Measurements from ENCODE around the gene HADH.
A peak's percentile ranks its signal among the peaks of the same experiment; 100 is the strongest.
"Not testable (repeated sequence)": the region's sequence is repeated elsewhere in the genome, so short reads cannot be mapped to it uniquely, and the experiment has no call there.

Gene HADH

DNA sequence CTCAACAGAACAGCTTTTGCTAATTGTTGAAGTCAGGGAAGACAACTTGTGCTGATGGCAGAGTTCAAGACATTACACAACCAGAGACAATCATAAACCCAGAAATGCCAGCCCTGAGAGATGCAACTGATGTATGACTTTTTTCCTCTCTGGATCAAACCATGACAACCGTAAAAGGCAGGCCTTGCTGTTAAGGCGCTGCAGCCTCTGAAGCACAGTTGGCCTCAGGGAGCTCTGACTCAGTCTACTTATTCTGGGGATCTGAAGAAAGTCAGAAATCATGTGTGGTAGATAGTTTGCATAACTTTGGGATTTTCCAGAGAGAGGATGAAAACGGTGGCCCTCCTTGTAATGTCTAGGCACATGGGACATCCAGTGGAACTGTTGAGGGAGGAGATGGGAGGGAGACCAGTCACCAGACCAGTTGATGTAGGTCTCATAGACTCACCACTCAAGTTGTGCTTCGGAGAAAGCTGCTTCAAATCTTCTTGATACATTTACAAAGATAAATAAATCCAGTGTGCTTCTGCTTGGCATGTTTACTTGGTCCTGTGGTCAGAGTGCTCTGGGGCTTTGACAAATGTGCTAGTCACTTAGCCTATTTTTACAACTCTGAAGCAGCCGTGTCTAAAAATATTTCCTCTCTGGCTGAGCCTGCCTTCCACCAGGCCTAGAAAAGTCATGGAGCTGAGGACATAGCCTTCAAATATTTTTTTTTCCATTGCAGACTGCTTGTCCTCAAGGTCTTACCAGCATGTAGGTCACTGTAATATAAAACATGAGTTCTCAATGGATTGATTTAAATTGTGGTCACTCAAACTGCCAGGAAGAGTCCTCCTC, 7.5 kb downstream of the HADH start:
- DNase-seq = no peak

DNA sequence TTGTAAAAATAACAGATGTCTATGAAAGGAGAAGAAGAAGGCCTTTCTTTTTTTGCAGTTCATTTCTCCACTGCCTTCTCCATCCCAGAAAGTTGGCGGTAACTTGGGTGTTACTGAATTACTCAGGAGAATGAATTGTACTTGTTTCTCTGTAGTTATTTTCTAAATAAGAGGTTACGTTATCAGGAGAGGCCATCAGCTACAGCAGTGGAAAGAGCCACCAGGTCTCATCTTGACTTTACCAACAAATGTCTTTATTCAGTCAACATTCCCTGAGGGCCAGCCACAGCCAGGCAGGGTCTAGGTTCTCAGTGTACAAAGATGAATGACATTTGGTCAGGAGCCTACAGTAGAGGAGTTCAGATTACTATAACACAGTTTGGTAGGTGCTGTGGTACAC, 8.1 kb downstream of the HADH start:
- DNase-seq = no peak

DNA sequence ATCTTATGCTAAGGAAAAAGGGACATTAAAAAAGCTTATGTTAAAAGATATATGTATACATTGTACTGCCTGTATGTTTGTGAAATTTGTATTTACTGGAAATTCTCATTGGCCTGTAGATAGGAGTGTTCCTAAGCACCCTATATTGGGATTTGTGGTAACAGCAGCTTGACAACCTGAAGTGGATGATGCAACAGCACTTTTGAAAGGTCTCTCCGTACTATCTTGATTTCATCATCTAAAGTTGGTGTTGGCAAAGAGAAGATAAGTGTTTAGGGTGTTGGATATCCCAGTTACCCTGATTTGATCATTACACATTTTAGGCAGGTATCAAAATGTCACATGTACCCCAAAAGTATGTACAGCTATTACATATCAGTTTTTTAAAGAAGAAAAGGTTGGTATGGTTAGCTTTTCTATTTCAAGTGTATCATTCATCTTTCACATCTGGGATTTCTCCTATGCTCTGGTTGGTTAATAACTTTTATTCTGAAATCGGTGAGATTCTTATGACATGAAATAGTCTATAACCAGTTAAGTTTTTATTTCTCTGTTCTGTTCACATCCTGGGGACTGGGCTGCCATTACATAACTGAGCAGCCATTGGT, 10.3 kb downstream of the HADH start:
- DNase-seq = no peak

DNA sequence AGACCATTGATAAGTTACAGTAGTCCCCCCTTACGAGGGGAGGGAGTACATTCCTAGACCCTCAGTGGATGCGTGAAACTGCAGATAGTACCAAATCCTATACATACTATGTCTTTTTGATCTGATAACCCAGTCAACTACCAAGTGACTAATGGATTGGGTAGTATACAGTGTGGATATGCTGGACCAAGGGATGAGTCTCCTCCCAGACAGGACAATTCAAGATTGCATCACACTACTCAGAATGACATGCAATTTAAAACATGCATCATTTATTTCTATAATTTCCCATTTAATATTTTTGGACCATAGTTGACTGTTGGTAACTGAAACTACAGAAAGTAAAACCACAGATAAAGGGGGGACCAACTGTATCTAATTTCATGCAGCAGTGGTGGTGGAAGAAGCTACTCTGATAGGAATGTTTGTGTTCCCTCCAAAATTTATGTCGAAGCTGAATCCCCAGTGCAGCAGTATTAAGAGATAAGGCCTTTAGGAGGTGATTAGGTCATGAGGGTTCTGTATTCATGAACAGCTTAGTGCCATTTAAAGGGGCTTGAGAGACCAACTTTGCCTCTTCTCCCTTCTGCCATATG, 11.9 kb downstream of the HADH start:
- no peak for DNase-seq

DNA sequence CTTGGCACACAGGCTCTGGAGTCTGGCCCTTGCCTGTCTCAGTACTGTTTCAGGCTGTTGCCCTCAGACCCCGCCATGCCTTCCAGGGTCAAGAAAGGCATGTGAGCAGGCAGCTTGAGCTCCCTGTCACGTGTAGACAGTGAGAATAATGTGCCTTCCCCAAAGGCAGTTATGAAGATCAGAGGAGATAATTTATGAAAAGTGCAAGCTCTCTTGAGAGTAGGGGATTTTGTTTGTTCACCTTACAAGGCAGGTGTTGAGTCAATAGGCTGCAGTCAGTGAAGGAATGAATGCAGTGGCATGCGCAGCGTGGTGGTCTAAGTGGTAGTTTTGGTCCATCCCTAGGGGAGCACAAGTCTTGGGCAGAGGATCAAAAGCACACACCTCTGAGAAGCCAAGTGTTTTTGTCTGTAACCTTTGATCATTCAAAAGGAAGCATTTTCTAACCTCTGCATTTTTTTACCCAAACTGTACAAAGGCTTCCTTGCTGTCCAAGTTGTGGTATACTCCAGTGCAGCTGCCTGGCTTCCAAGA, 14.4 kb downstream of the HADH start:
- DNase-seq = no peak

DNA sequence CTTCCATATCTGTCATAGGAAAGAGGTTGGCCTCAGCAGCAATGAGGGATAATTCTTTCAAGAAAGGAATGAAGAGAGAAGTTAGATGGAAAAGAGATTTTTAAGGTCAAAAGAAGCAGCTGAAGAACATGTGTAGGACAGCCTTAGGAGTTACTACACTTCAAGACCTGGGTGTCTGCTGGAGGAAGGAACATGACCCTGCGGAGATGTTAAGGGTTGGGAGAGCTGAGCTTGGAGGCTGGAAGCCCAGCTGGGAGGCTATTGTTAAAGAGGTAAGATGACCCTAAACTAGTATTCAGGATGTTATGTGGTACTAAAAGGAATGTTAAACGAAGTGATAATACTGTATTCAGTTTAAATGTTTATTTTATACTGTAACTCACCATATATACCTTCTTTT, 15.0 kb downstream of the HADH start:
- DNase-seq = no peak

DNA sequence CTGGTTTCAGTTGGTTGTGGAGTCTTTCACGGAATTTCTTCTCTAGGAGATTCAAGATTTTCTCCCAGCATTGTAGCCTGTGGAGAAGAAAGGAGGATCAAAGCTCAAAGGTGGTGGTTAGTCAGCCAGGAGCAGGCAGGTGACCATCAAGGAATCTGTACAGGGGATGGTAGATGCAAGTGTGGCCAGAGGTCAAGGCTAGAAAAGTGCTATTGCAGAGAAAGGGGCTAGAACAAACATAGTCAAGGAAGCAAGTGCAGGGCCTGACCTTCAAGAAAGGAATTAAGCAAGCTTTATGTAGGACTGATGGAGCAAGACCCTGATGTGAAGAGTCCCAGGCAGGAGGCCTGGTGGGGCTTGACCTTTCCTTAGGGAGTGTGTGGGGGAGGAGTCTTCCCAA, 16.1 kb downstream of the HADH start:
- DNase-seq = no peak

DNA sequence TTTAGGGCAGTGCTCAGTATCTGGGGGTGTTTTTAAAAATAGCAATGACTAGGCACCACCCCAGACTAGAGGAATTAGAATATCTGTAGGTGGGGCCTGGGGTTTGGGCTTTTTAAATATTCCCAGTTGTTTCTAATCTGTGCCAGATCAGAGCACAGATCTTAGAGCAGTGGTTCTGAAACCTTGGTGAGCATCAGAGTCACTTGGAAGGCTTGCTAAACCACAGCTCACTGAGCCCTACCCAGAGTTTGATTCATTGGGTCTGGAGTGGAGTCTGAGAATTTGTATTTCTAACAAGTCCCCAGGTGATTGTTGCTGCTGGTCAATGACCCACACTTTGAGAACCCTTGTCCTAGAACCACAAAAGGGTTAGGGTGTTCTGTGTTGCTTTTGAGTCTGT, 16.7 kb downstream of the HADH start:
- DNase-seq = no peak

DNA sequence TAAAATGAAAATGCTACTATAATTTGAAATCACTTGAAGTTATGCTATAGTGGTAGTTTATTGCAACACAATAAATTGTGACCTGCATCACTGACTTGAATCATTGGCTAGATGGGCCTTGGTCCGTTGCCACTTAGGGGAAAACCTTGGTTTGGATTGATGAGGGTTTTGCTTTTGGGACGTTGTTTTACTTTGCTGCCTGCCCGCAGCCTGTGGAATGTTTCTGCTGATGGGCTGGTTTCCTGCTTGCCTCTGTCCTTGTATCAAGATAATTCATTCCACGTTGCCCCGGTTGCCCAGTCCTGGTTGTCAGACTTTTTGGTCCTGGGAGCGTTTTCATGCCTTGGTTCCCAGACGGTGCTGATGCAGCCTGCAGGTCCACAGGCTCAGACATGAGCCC, 18.3 kb downstream of the HADH start:
- no peak for DNase-seq

DNA sequence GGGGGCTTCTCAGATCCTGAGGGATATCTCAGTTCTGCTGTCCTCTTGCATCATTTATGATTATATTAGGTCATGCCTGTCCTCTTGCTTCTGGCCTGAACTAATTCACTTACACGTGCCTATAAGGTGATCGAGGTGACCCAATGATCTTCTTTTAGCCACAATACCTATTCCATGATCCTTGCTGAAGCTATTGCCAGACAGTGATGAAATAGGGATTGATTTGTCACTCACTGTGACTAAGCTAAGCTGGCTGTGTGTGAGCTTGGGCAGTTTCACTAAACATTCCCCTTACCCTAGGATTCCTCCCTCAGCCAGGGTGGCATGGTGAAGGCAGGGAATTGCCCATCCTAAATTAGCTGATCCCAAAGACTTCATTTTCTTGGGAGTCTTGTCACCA, 19.0 kb downstream of the HADH start:
- no peak for DNase-seq

DNA sequence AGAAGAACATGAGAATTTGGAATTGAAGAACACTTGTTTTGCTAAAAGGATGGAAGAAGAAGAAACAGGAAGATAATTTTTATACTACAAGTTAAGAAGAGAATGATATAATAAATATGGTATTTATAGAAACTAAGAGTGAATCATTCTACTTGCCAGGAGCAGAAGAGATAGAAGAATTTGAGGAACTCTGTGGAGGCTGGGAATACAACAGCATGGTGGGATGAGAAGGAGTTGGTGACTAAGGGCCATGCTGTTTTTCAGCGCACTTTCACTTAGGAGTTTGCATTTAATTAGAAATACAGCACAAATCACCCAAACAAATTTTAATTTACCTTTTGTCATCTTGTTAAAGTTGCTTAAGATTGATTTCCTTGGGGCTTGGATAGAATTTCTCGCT, 20.5 kb downstream of the HADH start:
- no peak for DNase-seq

DNA sequence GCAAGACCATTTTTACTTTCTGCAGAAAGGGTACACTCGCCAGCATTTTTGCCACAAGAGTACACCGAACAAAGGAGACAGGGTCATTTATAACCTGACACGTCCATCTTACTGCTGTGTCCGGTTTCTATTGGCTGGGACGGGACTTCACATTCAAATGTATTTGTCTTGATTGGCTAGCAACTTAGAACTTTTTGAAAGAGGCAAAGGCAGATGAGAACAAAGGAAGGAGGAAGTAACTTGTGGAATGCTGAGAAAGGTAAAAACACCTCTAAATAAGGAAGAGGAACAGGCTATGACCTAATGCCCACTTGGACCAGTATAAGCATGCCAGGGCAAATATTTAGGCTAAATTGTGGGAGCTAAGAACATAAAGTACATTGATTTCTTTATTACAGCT, 22.7 kb downstream of the HADH start:
- not testable (repeated sequence) for DNase-seq

DNA sequence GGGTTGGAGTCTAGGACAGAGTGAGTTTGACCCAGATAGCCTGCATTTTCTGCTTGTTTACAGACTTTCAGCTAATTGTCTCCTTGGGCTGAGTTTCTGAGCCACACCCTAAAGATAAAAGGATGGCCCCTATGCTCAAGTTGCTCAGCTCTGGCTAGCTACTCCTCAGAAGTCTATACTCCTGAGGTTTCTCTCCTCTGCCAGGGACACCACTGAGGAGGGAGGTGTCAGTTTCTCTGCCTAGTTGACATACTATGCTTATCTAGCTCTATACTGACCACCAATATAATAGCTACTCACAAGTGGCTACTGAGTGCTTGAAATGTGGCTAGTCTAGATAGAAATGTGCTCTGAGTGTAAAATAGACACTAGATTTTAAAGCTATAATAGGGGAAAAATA, 23.6 kb downstream of the HADH start:
- DNase-seq = no peak

DNA sequence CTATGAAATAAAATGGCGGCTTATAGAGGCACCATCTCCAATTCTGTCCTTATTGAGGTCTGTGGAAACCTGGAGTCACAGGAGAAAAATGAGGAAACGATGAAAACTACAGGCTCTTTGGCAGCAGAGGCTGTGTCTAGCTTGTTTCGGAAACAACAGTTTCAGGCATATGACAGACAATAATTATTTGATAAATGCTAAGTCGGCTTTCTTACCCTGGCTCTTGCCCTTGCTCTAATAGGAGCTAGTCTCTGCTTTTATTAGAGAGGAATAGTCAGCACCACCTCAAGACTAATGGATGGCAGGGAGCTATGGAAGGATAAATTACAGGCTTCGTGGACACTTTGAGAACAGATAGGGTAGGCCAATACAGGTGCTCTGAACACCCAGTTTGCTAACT, 24.3 kb downstream of the HADH start:
- DNase-seq = no peak

DNA sequence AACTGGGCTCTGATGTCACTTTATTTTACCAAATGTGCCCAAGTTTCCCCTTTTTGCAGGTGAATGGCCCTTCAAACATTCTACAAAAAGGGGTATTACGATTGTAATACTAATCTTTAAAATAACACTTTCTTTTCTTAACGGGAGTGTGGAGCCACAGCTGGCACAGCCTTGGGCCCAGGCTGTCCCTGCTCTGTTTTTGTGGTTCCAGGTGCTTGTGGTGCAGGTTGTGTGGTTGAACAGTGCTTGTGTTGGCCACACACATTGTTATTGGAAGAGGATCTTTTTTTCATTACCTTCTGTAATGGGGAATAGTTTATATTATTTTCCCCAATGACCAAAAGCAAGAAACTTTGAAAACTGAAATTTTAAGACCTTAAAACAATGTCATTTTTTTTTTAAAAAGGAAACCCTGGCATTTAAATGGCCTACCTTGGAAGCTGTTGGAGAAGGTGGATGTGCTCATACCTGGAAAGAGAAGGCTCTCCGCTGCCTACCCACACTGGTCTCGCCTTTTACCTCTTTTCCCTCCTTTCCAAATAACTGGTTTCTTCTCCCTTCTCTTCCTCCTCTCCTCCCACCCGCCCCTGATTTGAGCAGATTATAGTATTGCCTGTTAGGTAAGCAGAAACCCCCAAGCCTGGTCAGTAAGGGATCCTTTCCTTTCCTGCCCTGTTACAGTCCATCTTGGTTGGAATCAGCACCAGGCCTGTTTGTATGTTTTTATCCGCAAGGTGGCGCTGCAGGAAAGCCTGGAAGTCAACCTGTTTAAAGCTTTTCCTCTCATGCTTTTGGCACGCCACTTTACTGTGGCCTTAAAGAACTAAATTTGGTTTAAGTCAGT, 28.6 kb downstream of the HADH start:
- DNase-seq = peak; percentile 70 to 83

DNA sequence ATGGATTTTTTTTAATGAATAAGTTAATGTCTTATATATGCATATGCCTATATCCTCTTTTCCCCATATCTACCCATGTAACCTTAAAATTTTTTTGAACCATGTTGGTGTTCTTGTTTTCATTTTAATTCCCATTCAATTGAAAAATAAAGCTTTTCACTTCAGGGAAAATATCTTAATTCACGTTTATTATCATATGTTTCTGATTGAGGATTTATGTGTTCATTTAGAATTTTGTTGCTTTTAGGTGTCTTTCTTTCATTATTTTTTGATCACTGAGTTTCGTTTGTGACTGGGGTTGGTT, 29.1 kb downstream of the HADH start:
- no peak for DNase-seq

DNA sequence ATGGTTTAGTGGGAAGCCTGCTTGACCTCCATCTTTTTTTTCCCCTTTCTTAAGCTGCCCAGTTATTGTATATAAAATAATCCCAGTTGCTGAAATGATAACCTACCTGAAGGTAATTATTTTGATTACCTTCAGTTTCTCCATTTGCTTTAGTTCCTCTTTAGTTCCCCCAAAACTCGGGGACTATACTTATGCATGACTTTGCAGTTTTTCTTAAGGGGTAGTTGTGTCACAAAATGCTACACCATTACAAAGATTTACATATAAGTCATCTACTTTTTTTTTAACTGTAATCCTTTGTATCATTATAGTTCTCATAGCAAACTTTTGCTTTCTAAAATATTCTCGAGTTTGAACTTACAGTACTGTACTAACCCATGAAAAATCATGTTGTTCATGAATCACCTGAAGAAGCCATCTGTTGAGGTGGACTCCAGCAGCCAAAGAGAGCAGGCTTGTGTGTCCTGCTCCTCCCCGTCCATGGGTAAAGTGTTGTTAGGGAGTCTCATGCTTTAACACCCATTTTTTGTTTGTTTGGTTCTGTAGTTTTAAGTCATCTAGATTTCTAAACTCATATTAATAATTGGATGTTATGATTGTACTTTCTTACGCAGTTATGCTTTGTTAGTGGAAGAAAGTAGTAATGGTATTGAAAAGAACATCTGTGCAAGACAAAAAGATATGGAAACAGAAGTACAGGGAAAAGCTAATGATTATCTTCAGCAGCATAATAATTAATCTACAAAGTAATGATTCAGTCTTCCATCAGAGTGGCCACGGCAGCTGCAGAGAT, 34.6 kb downstream of the HADH start:
- DNase-seq = no peak

DNA sequence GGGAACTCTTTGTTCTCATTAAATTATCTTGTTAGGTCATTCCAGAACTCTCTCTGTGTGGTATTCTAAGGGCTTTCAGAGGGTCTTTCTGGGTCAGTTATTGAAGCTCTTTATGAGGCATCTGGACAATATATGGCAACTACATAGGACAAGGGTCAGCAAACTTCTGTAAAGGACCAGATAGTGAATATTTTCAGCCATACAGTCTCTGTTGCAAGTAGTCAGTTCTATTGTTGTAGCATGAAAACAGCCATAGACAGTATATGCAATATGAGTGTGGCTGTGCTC, 35.1 kb downstream of the HADH start:
- no peak for DNase-seq

DNA sequence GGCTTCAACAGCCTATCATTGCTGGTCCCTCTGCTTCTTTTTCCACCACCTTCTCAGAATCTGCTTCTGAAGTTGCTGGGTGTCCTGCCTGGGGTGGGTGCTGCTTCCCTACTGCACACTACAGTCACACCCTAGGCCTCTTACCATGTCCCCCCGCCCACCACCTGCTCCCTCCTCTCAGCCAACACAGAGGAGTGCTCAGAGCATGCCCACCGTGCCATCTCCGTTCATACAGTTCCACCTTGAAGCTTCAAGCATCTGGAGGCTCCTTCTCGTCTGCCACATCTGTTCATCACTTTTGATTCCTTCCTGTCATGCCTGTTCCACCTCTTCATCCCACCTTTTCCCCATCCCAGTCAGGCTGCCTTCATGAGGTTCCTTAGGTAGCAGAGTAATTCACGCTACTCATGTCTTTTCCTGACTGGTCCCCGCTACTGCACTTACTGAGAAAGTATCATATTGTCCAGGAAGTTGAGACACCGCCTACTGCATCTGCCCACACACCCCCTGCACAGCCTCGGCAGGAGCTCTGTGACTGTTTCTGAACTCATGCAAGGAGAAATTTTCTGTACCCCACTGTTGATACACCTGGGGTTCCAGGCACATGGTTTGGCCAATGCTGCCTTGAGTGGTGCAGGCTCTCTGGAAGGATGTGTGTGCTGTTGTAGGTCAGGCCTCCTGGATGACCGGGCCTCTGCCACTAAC, 39.5 kb downstream of the HADH start:
- DNase-seq = no peak

DNA sequence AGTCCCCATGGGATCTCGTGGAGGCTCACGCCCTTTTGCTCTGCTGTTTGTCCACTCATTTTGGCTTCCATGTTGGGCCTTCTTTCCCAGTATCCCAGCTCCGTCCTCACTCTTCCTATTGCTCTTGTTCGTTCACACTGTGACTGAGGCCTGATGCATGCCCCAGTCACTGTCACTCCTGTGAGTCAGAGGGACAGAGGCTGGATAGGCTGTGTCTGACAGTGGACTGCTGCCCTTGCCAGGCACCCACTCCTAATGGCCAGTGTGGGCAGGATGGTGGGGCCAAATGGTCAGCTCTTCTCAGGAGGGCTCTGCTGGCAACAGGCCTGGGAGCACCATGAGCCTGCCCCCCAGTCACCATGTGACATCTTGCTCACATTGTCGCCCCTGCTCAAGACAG, 40.0 kb downstream of the HADH start:
- DNase-seq = no peak

DNA sequence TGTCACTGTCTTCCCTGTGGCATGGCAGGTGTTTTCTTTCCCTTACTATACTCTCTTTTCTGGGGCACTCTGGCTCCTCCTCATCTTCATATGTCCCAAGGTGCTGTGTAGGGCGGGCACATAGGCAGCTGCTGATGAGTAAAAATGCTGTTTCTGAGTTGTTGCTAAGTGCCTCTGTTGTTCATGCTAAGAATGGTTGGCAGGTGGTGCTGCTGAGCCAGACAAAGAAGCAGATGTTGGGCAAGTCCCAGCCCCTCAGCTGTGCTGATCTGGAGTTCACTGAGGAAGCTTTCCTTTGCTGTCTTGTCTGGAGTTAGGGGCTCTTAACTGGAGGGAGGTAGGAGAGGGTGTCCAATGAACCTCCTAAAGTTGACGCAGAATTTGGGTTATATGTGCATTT, 40.6 kb downstream of the HADH start:
- DNase-seq = peak; percentile 73 to 74

DNA sequence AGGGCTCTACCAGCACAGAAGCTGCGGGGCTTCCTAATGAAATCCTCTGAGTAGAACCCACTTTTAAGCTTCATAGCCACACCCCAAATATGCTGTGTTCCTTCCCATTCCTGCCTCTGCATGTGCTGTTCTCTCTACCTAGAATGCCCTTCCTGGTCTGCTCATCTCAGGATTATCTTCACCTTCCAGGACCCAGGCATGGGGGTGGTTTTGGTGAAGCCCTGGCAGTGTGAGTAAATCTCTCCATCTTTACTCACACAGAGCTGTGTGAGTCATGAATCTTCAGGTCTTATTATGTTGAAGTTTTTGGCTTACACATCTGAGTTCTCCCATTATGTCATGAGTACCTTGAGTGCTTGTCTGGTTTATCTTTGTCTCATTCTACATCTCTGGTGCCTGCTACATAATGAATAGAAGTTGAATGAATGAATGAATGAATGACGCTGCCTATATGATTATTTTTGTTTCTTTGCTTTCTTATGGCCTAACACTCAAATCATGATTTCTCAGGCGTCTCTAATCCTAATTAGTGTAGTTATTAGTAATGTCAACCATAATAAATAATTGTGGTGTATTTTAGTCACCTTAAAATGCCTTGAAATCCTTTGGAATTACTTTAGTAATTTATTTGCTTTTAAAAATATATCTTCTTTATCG, 41.9 kb downstream of the HADH start:
- DNase-seq = no peak

Measured in CD4-positive, alpha-beta T cell treated with Interleukin-1 beta for 1 hour (primary cell).